Measurements from ENCODE around the gene TTC13. TPM values are rescaled to one million over a fixed set of nuclear protein-coding genes. Genes with fewer than 3 reads are reported as not detected.
A peak's percentile ranks its signal among the peaks of the same experiment; 100 is the strongest.
"Not testable (repeated sequence)": the region's sequence is repeated elsewhere in the genome, so short reads cannot be mapped to it uniquely, and the experiment has no call there.

The TTC13 gene
- total and polyA plus RNA-seq, 3 experiments from 2014 or later = 13.1 to 24.8 (median 21.5) TPM

GRCh38 chr1:230985711-230986110 lies 7.0 kb upstream of the TTC13 start:
- no peaks in the 10 kb centered on the region for H3K9me3 ChIP-seq (ENCODE audit: low read length)
- H3K36me3 ChIP-seq (ENCODE audit: insufficient read depth, low read length) = no peaks in the 10 kb centered on the region
- H3K27me3 Mint-ChIP-seq = no peaks in the 10 kb centered on the region
- H3K4me3 ChIP-seq (ENCODE audit: low read length) = no peak overlapping the region
- peaks cover 4% of the 10 kb centered on the region for H3K4me1 ChIP-seq (ENCODE audit: insufficient read depth, low read length)
- peak overlapping the region; percentile 13 for H3K27ac ChIP-seq (ENCODE audit: low read depth, low read length)
- no peak overlapping the region for H3K4me3 Mint-ChIP-seq
- peak overlapping the region in 2 of 8 donors; percentile 4 to 36 for H3K27ac Mint-ChIP-seq
- no peaks in the 10 kb centered on the region for H3K9me3 Mint-ChIP-seq
- POLR2A ChIA-PET = no interaction called here
- peaks cover 4 to 42% (median 38%) of the 10 kb centered on the region in 3 donors for H3K4me1 Mint-ChIP-seq
- peaks cover 0 to 41% (median 12%) of the 10 kb centered on the region in 3 donors for H3K36me3 Mint-ChIP-seq
- DNase-seq = no peak
- H3K27me3 ChIP-seq (ENCODE audit: insufficient read depth, low read length, poor library complexity, severe bottlenecking) = no peaks in the 10 kb centered on the region
- CTCF ChIA-PET = no interaction called here

- H3K36me3 Mint-ChIP-seq = peaks cover 0 to 37% (median 10%) of the 10 kb centered on the region in 3 donors
- CTCF ChIA-PET; H3K9me3 Mint-ChIP-seq; POLR2A ChIA-PET; DNase-seq; H3K27me3 Mint-ChIP-seq; H3K4me3 ChIP-seq (ENCODE audit: low read length); H3K36me3 ChIP-seq (ENCODE audit: insufficient read depth, low read length); H3K4me1 ChIP-seq (ENCODE audit: insufficient read depth, low read length); H3K27me3 ChIP-seq (ENCODE audit: insufficient read depth, low read length, poor library complexity, severe bottlenecking); H3K9me3 ChIP-seq (ENCODE audit: low read length): not testable (repeated sequence)
- peaks cover 8 to 46% (median 38%) of the 10 kb centered on the region in 3 donors for H3K4me1 Mint-ChIP-seq
- peak overlapping the region in 5 of 8 donors; percentile 10 to 45 (median 17) for H3K27ac Mint-ChIP-seq
- peak overlapping the region in 1 of 7 donors; percentile 31 for H3K4me3 Mint-ChIP-seq
- H3K27ac ChIP-seq (ENCODE audit: low read depth, low read length) = peak overlapping the region; percentile 13
These were observed 6.2 kb upstream of the TTC13 start for GRCh38 chr1:230984622-230985515.

GRCh38 chr1:230983811-230984210 lies 5.2 kb upstream of the TTC13 start:
- H3K4me1 ChIP-seq (ENCODE audit: insufficient read depth, low read length) = peaks cover 15% of the 10 kb centered on the region
- POLR2A ChIA-PET = no interaction called here
- H3K27ac ChIP-seq (ENCODE audit: low read depth, low read length) = no peak overlapping the region
- H3K4me1 Mint-ChIP-seq = peaks cover 19 to 55% (median 38%) of the 10 kb centered on the region in 3 donors
- no peaks in the 10 kb centered on the region for H3K27me3 ChIP-seq (ENCODE audit: insufficient read depth, low read length, poor library complexity, severe bottlenecking)
- H3K36me3 Mint-ChIP-seq = peaks cover 0 to 35% (median 4%) of the 10 kb centered on the region in 3 donors
- H3K4me3 ChIP-seq (ENCODE audit: low read length) = no peak overlapping the region
- H3K27me3 Mint-ChIP-seq = no peaks in the 10 kb centered on the region
- H3K36me3 ChIP-seq (ENCODE audit: insufficient read depth, low read length) = no peaks in the 10 kb centered on the region
- peak overlapping the region in 2 of 8 donors; percentile 33 to 36 for H3K27ac Mint-ChIP-seq
- H3K9me3 ChIP-seq (ENCODE audit: low read length) = no peaks in the 10 kb centered on the region
- DNase-seq = no peak
- no peaks in the 10 kb centered on the region for H3K9me3 Mint-ChIP-seq
- CTCF ChIA-PET = no interaction called here
- H3K4me3 Mint-ChIP-seq = no peak overlapping the region

- no peaks in the 10 kb centered on the region for H3K27me3 Mint-ChIP-seq
- H3K27ac Mint-ChIP-seq = no peak overlapping the region
- Histone ChIP-seq H3K27ac (ENCODE audit: low read depth, low read length) (no peak overlapping the region), H3K9me3 (ENCODE audit: low read length) (no peaks in the 10 kb centered on the region), H3K36me3 (ENCODE audit: insufficient read depth, low read length) (no peaks in the 10 kb centered on the region), H3K27me3 (ENCODE audit: insufficient read depth, low read length, poor library complexity, severe bottlenecking) (no peaks in the 10 kb centered on the region), H3K4me3 (ENCODE audit: low read length) (no peak overlapping the region), H3K4me1 (ENCODE audit: insufficient read depth, low read length) (peaks cover 15% of the 10 kb centered on the region)
- DNase-seq = no peak
- H3K36me3 Mint-ChIP-seq = peaks cover 0 to 37% (median 3%) of the 10 kb centered on the region in 3 donors
- no peaks in the 10 kb centered on the region for H3K9me3 Mint-ChIP-seq
- ChIA-PET CTCF (no interaction called here), POLR2A (no interaction called here)
- no peak overlapping the region for H3K4me3 Mint-ChIP-seq
- peaks cover 21 to 51% (median 40%) of the 10 kb centered on the region in 3 donors for H3K4me1 Mint-ChIP-seq
These were observed 4.0 kb upstream of the TTC13 start for GRCh38 chr1:230982696-230983095.

- peaks cover 31% of the 10 kb centered on the region for H3K4me1 ChIP-seq (ENCODE audit: insufficient read depth, low read length)
- H3K27ac ChIP-seq (ENCODE audit: low read depth, low read length) = peak overlapping the region; percentile 75
- peak overlapping the region; percentile 83 for H3K4me3 ChIP-seq (ENCODE audit: low read length)
- H3K9me3 ChIP-seq (ENCODE audit: low read length) = no peaks in the 10 kb centered on the region
- H3K4me3 Mint-ChIP-seq = peak overlapping the region in 6 of 7 donors; percentile 90 to 96 (median 94)
- no peaks in the 10 kb centered on the region for H3K27me3 Mint-ChIP-seq
- DNase-seq = peak in 1 of 5 donors; percentile 44
- ChIA-PET POLR2A (interaction anchor here (2.2 kb wide), 1 partner anchor 60 kb away, joined by 9 read pairs; the partner anchor contains the start of gene FAM89A), CTCF (interaction anchor here (1.5 to 1.8 kb wide), 2 partner anchors 59 to 63 kb away, joined by 6 to 9 read pairs; no protein-coding TSS in a partner anchor)
- H3K27me3 ChIP-seq (ENCODE audit: insufficient read depth, low read length, poor library complexity, severe bottlenecking) = no peaks in the 10 kb centered on the region
- peaks cover 9% of the 10 kb centered on the region for H3K36me3 ChIP-seq (ENCODE audit: insufficient read depth, low read length)
- H3K4me1 Mint-ChIP-seq = peaks cover 41 to 54% (median 43%) of the 10 kb centered on the region in 3 donors
- peaks cover 0 to 32% (median 3%) of the 10 kb centered on the region in 3 donors for H3K36me3 Mint-ChIP-seq
- H3K27ac Mint-ChIP-seq = peak overlapping the region in 5 of 8 donors; percentile 89 to 98 (median 94)
- H3K9me3 Mint-ChIP-seq = no peaks in the 10 kb centered on the region
These were observed 1.3 kb upstream of the TTC13 start for GRCh38 chr1:230979952-230980351.

- Mint-ChIP-seq H3K4me1 (peaks cover 42 to 54% (median 47%) of the 10 kb centered on the region in 3 donors), H3K4me3 (peak overlapping the region in 6 of 7 donors; percentile 90 to 96 (median 94)), H3K36me3 (peaks cover 0 to 30% (median 3%) of the 10 kb centered on the region in 3 donors), H3K27me3 (no peaks in the 10 kb centered on the region), H3K27ac (peak overlapping the region in 5 of 8 donors; percentile 89 to 98 (median 94)), H3K9me3 (no peaks in the 10 kb centered on the region)
- peak overlapping the region; percentile 83 for H3K4me3 ChIP-seq (ENCODE audit: low read length)
- H3K27ac ChIP-seq (ENCODE audit: low read depth, low read length) = peak overlapping the region; percentile 75
- no peak for DNase-seq
- ChIA-PET POLR2A (interaction anchor here (2.2 kb wide), 1 partner anchor 61 kb away, joined by 9 read pairs; the partner anchor contains the start of gene FAM89A), CTCF (interaction anchor here (1.0 to 1.8 kb wide), 9 partner anchors 12 to 336 kb away, joined by 3 to 9 read pairs (median 4); no protein-coding TSS in a partner anchor)
- peaks cover 37% of the 10 kb centered on the region for H3K4me1 ChIP-seq (ENCODE audit: insufficient read depth, low read length)
- no peaks in the 10 kb centered on the region for H3K27me3 ChIP-seq (ENCODE audit: insufficient read depth, low read length, poor library complexity, severe bottlenecking)
- peaks cover 9% of the 10 kb centered on the region for H3K36me3 ChIP-seq (ENCODE audit: insufficient read depth, low read length)
- H3K9me3 ChIP-seq (ENCODE audit: low read length) = no peaks in the 10 kb centered on the region
These were observed 692 bp upstream of the TTC13 start for GRCh38 chr1:230979389-230979716.

GRCh38 chr1:230977761-230978490 lies 735 bp downstream of the TTC13 start:
- Mint-ChIP-seq H3K9me3 (no peaks in the 10 kb centered on the region), H3K27me3 (no peaks in the 10 kb centered on the region), H3K4me1 (peaks cover 46 to 60% (median 58%) of the 10 kb centered on the region in 3 donors), H3K27ac (peak overlapping the region; percentile 90 to 100 (median 98)), H3K4me3 (peak overlapping the region; percentile 93 to 100 (median 95)), H3K36me3 (peaks cover 0 to 23% (median 3%) of the 10 kb centered on the region in 3 donors)
- peak overlapping the region; percentile 67 for H3K4me3 ChIP-seq (ENCODE audit: low read length)
- peaks cover 51% of the 10 kb centered on the region for H3K4me1 ChIP-seq (ENCODE audit: insufficient read depth, low read length)
- DNase-seq = peak in 4 of 5 donors; percentile 6 to 52 (median 24)
- CTCF ChIA-PET = interaction anchor here (0.6 to 1.8 kb wide), 11 partner anchors 10 to 335 kb away, joined by 3 to 9 read pairs (median 4); no protein-coding TSS in a partner anchor
- H3K27me3 ChIP-seq (ENCODE audit: insufficient read depth, low read length, poor library complexity, severe bottlenecking) = no peaks in the 10 kb centered on the region
- H3K9me3 ChIP-seq (ENCODE audit: low read length) = no peaks in the 10 kb centered on the region
- H3K27ac ChIP-seq (ENCODE audit: low read depth, low read length) = peak overlapping the region; percentile 62
- POLR2A ChIA-PET = interaction anchor here (2.2 kb wide), 1 partner anchor 62 kb away, joined by 9 read pairs; the partner anchor contains the start of gene FAM89A
- H3K36me3 ChIP-seq (ENCODE audit: insufficient read depth, low read length) = peaks cover 9% of the 10 kb centered on the region

Measured in CD8-positive, alpha-beta memory T cell (primary cell).